OCI-LY1 (cell line): ENCODE data around the gene CYFIP1.

Source experiments
- CTCF ChIP-seq: fragments of 200-600 bp; sonication (generic), shearing (Covaris generic); IDR thresholded peaks from 2 replicates; pipeline ENCODE4 v1.5.1; 2017; ENCODE audit warnings: mild to moderate bottlenecking, antibody characterized with exemption, low read length, moderate library complexity, mixed read lengths
- EZH2 ChIP-seq: fragments of 200-600 bp; sonication (generic), shearing (Covaris generic); IDR thresholded peaks from 2 replicates; pipeline ENCODE4 v1.8.0; 2017; ENCODE audit warnings: borderline replicate concordance, mixed run types, mild to moderate bottlenecking, antibody characterized with exemption, low read length, moderate library complexity, mixed read lengths

- no peak for TF ChIP-seq CTCF
- no peak for TF ChIP-seq EZH2
Measured at GRCh38 chr15:22981051-22981840, 1.1 kb upstream of the CYFIP1 start.
